Measurements from ENCODE around the gene WWC2.

GRCh38 chr4:183180621-183181020 lies 81.6 kb downstream of the WWC2 start:
- TF ChIP-seq CTCF (IDR thresholded peaks at IDR 0.05; ENCODE audit: extremely low read depth in 1 of 2, insufficient read depth in 1 of 2, low read depth in 1 of 2, low read length in 2 of 2) (no peak), EZH2 (IDR thresholded peaks at IDR 0.05; ENCODE audit: borderline replicate concordance, low read depth, low read length, severe bottlenecking) (no peak), POLR2A (IDR thresholded peaks at IDR 0.05; ENCODE audit: low read depth, low read length) (no peak)

All from endothelial cell of umbilical vein (primary cell).